ENCODE measurements around the gene PPM1L.

The PPM1L gene

GRCh38 chr3:161067335-161067734, 311.3 kb downstream of the PPM1L start:
- H4K20me1 ChIP-seq (ENCODE audit: insufficient read depth, low read length) = no peaks in the 10 kb centered on the region
- H3K4me2 ChIP-seq (ENCODE audit: low read depth, low read length) = no peak overlapping the region
- H3F3A ChIP-seq (ENCODE audit: insufficient read depth, low read length) = no peaks in the 10 kb centered on the region
- H3K79me2 ChIP-seq (ENCODE audit: low read length) = no peaks in the 10 kb centered on the region
- H3K27ac ChIP-seq (ENCODE audit: low read length) = no peak overlapping the region
- H3K4me3 ChIP-seq (ENCODE audit: low read length) = no peak overlapping the region
- H3K9me2 ChIP-seq (replicated peaks; ENCODE audit: insufficient read depth, low read length) = no peaks in the 10 kb centered on the region
- H3K27me3 ChIP-seq (replicated peaks; ENCODE audit: insufficient read depth, low read length) = no peaks in the 10 kb centered on the region
- H3K9ac ChIP-seq (ENCODE audit: low read length) = no peak overlapping the region
- no peak overlapping the region for H2AFZ ChIP-seq (ENCODE audit: low read length)
- no peaks in the 10 kb centered on the region for H3K9me3 ChIP-seq (replicated peaks; ENCODE audit: insufficient read depth, low read length)
- peaks cover 9% of the 10 kb centered on the region for H3K4me1 ChIP-seq (ENCODE audit: low read length)
- TF ChIP-seq EZH2 (optimal IDR thresholded peaks at IDR 0.05; ENCODE audit: low read depth, low read length) (no peak), EZH2phosphoT487 (IDR thresholded peaks at IDR 0.05; ENCODE audit: low read length) (no peak), CTCF (IDR thresholded peaks at IDR 0.05; ENCODE audit: low read length) (no peak)
- DNase-seq = no peak
- H3K36me3 ChIP-seq (replicated peaks; ENCODE audit: insufficient read depth, low read length) = no peaks in the 10 kb centered on the region

GRCh38 chr3:161069511-161070251, 313.6 kb downstream of the PPM1L start:
- H3K27me3 ChIP-seq (replicated peaks; ENCODE audit: insufficient read depth, low read length) = no peaks in the 10 kb centered on the region
- TF ChIP-seq EZH2phosphoT487 (IDR thresholded peaks at IDR 0.05; ENCODE audit: low read length) (no peak), CTCF (IDR thresholded peaks at IDR 0.05; ENCODE audit: low read length) (no peak), EZH2 (optimal IDR thresholded peaks at IDR 0.05; ENCODE audit: low read depth, low read length) (no peak)
- no peaks in the 10 kb centered on the region for H3K79me2 ChIP-seq (ENCODE audit: low read length)
- H3K36me3 ChIP-seq (replicated peaks; ENCODE audit: insufficient read depth, low read length) = no peaks in the 10 kb centered on the region
- H4K20me1 ChIP-seq (ENCODE audit: insufficient read depth, low read length) = no peaks in the 10 kb centered on the region
- no peaks in the 10 kb centered on the region for H3F3A ChIP-seq (ENCODE audit: insufficient read depth, low read length)
- DNase-seq = peak; percentile 25
- H3K4me2 ChIP-seq (ENCODE audit: low read depth, low read length) = no peak overlapping the region
- H2AFZ ChIP-seq (ENCODE audit: low read length) = no peak overlapping the region
- H3K9me3 ChIP-seq (replicated peaks; ENCODE audit: insufficient read depth, low read length) = no peaks in the 10 kb centered on the region
- peaks cover 9% of the 10 kb centered on the region for H3K4me1 ChIP-seq (ENCODE audit: low read length)
- no peaks in the 10 kb centered on the region for H3K9me2 ChIP-seq (replicated peaks; ENCODE audit: insufficient read depth, low read length)
- no peak overlapping the region for H3K9ac ChIP-seq (ENCODE audit: low read length)
- H3K4me3 ChIP-seq (ENCODE audit: low read length) = no peak overlapping the region
- peak overlapping the region; percentile 3; the same call in 1 of the 2 replicates for H3K27ac ChIP-seq (ENCODE audit: low read length)

GRCh38 chr3:161070252-161070930, 314.4 kb downstream of the PPM1L start:
- no peak overlapping the region for H3K4me2 ChIP-seq (ENCODE audit: low read depth, low read length)
- H3K27ac ChIP-seq (ENCODE audit: low read length) = peak overlapping the region; percentile 3; the same call in 1 of the 2 replicates

More at GRCh38 chr3:161070252-161070930, 314.4 kb downstream of the PPM1L start:
- TF ChIP-seq CTCF (IDR thresholded peaks at IDR 0.05; ENCODE audit: low read length) = no peak
- TF ChIP-seq EZH2 (optimal IDR thresholded peaks at IDR 0.05; ENCODE audit: low read depth, low read length) = no peak
- TF ChIP-seq EZH2phosphoT487 (IDR thresholded peaks at IDR 0.05; ENCODE audit: low read length) = no peak
- Histone ChIP-seq H3K4me1 (ENCODE audit: low read length) (peaks cover 9% of the 10 kb centered on the region), H2AFZ (ENCODE audit: low read length) (no peak overlapping the region), H3K79me2 (ENCODE audit: low read length) (no peaks in the 10 kb centered on the region), H3K36me3 (replicated peaks; ENCODE audit: insufficient read depth, low read length) (no peaks in the 10 kb centered on the region), H3K4me3 (ENCODE audit: low read length) (no peak overlapping the region), H4K20me1 (ENCODE audit: insufficient read depth, low read length) (no peaks in the 10 kb centered on the region), H3K9me2 (replicated peaks; ENCODE audit: insufficient read depth, low read length) (no peaks in the 10 kb centered on the region), H3F3A (ENCODE audit: insufficient read depth, low read length) (no peaks in the 10 kb centered on the region), H3K27me3 (replicated peaks; ENCODE audit: insufficient read depth, low read length) (no peaks in the 10 kb centered on the region), H3K9ac (ENCODE audit: low read length) (no peak overlapping the region), H3K9me3 (replicated peaks; ENCODE audit: insufficient read depth, low read length) (no peaks in the 10 kb centered on the region)
- no peak for DNase-seq
